T-helper 1 cell treated with Interleukin-12 subunit alpha and Interleukin-12 subunit beta and Interleukin-4 antibody, amounts not matched to agents 30 μg/mL and 1 μg/mL, for 36 hours (primary cell): ENCODE measurements around the gene PTDSS2.
A peak's percentile ranks its signal among the peaks of the same experiment; 100 is the strongest.

Experiments used
- H3K27ac Mint-ChIP-seq: one replicate; pipeline ENCODE4 v1.8.0; 2021; ENCODE audit warnings: mild to moderate bottlenecking, mixed read lengths
- H3K27me3 Mint-ChIP-seq: one replicate; pipeline ENCODE4 v1.8.0; 2021; ENCODE audit warnings: low read depth, mixed read lengths
- H3K36me3 Mint-ChIP-seq: one replicate; pipeline ENCODE4 v1.8.0; 2021; ENCODE audit warnings: low read depth, mixed read lengths
- H3K4me1 Mint-ChIP-seq: one replicate; pipeline ENCODE4 v1.8.0; 2021; ENCODE audit warnings: low read depth, mixed read lengths
- H3K4me3 Mint-ChIP-seq: one replicate; pipeline ENCODE4 v1.8.0; 2021; ENCODE audit warnings: mild to moderate bottlenecking, moderate library complexity, mixed read lengths
- H3K9me3 Mint-ChIP-seq: one replicate; pipeline ENCODE4 v1.8.0; 2021; ENCODE audit warnings: mixed read lengths

The PTDSS2 gene

DNA sequence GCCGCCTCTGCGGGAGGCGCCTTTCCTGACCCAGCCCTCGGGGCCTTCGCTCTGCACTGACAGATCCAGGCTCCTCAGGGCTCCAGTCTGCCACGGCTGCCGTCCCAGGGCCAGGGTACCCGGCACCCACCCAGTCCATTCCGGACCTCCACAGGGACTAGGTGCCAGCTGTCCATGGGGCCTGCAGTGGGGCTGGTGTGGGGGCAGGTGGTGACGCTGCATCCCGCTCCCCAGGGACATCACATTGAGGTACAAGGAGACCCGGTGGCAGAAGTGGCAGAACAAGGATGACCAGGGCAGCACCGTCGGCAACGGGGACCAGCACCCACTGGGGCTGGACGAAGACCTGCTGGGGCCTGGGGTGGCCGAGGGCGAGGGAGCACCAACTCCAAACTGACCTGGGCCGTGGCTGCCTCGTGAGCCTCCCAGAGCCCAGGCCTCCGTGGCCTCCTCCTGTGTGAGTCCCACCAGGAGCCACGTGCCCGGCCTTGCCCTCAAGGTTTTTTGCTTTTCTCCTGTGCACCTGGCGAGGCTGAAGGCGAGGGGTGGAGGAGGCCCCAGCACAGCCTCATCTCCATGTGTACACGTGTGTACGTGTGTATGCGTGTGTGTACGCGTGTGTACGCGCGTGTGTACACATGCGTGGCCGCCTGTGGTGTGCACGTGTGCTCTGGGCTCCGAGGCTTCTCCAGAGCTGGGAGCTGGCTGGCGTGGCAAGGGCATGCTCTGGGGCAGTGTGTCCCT is 40.3 kb downstream of the PTDSS2 start:
- Mint-ChIP-seq H3K4me3 (no peak overlapping the region), H3K36me3 (peaks cover 7% of the 10 kb centered on the region), H3K27me3 (no peaks in the 10 kb centered on the region), H3K9me3 (no peaks in the 10 kb centered on the region), H3K4me1 (peaks cover 3% of the 10 kb centered on the region), H3K27ac (no peak overlapping the region)

DNA sequence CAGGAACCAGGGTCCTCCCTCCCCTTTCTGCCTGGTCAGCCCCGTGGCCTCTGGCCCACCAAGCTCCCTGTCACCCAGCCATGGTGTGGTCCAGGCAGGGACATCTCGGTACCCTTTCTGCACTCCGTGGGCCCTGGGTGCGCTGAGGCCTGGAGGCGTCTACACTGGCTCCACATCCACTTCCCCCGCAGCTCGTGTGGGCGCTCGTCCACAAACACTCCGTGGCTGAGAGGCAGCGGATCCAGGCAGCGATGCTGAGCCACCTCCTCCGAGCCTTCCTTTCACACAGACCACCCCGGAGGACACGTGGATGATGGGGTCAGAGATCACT is 40.8 kb downstream of the PTDSS2 start:
- peaks cover 8% of the 10 kb centered on the region for H3K36me3 Mint-ChIP-seq
- no peaks in the 10 kb centered on the region for H3K9me3 Mint-ChIP-seq
- H3K27me3 Mint-ChIP-seq, result no peaks in the 10 kb centered on the region
- peaks cover 5% of the 10 kb centered on the region for H3K4me1 Mint-ChIP-seq
- H3K27ac Mint-ChIP-seq, result no peak overlapping the region
- no peak overlapping the region for H3K4me3 Mint-ChIP-seq

DNA sequence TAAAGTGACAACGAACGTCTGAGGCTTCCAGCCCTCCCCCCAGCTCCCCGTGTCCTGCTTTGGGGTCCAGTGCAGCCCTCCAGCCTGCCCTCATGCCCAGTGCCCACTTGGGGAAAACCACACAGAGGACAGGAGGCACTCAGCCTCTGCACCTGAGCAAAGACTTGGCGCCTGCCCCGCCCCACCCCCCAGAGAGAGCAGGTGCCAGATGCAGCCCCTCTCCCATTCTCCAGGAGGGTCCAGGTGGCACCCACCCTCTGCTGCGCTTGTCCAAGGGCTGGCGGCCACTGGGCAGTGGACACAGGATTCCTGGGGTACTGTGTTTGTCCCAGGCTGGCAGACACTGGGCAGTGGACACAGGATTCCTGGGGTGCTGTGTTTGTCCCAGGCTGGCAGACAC is 41.3 kb downstream of the PTDSS2 start:
- Mint-ChIP-seq H3K36me3 (peaks cover 10% of the 10 kb centered on the region), H3K4me1 (peaks cover 6% of the 10 kb centered on the region), H3K4me3 (no peak overlapping the region), H3K27me3 (no peaks in the 10 kb centered on the region), H3K27ac (no peak overlapping the region), H3K9me3 (no peaks in the 10 kb centered on the region)

DNA sequence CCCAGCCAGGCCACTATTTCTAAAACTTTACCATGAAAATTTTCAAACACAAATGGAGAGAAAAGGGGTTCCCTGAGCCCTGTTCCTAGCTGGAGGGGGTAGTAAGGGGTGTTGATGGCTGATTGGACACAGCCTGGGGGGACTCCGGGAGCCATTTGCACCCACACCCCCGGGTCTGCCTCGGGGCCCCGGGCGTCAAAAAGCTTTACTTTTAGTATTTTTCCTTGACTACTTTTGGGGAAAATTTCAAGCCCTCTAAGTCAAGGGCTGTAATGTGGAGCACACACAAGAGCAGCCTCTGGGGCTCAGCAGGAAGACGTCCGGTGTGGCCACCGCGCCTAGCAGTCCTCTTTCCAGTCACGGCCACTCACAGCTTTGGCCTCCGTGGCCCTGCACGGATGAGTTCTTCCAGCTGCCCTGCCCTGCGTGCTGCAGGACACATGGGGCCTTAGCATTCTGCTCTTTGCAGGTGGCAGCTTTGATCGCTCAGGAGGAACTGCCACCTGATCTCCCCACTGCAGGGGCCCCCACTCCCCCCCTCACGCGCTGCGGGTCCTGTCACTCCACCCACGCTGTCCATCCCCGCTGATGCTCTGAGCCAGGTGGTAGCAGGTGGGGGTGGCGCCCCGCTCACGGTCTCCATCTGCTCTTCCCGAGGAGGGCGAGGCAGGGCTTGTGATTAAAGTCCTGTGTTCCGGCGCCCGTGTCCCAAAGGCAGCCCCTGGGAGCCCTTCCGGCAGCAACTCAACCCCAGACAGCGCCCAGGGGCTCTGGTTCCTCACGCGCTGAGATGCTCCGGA is 42.5 kb downstream of the PTDSS2 start:
- H3K27me3 Mint-ChIP-seq, result no peaks in the 10 kb centered on the region
- no peaks in the 10 kb centered on the region for H3K9me3 Mint-ChIP-seq
- peaks cover 19% of the 10 kb centered on the region for H3K36me3 Mint-ChIP-seq
- no peak overlapping the region for H3K4me3 Mint-ChIP-seq
- no peak overlapping the region for H3K27ac Mint-ChIP-seq
- peaks cover 6% of the 10 kb centered on the region for H3K4me1 Mint-ChIP-seq

DNA sequence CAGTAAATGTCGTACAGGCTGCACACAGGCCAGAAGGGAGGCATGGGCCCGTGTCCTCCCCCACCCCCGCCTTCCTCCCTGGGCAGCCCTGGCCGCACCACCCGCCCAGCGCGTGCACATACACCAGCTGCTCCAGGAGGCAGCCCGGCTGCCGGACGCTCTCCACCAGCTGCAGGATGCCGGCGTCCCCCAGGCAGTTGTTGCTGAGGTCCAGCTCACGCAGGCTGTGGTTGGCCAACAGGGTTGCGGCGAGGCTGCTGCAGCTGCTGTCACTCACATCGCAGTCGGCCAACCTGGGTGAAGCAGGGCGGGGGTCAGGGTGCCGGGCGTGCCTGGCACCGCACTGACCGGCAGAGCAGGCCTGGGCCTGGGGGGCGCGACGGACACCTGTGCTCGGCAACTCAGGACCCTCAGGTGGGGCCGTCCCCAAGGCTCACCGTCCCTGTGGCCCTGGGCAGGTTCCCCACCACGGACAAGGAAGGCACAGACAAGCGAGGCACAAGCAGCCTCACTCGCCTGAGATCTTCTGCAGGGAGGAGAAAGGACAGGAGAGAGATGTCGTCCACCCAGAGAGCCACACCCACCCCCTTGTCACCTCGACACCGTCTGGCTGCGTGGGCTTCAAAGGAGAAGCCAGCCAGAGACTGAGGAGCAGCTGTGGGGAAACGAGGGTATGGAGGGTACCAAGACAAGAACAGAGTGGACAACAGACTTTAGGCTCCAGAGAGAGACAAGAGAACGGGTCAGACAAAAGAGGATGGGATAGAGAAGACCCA is 44.9 kb downstream of the PTDSS2 start:
- peaks cover 6% of the 10 kb centered on the region for H3K4me1 Mint-ChIP-seq
- peaks cover 24% of the 10 kb centered on the region for H3K36me3 Mint-ChIP-seq
- no peaks in the 10 kb centered on the region for H3K9me3 Mint-ChIP-seq
- H3K4me3 Mint-ChIP-seq, result no peak overlapping the region
- H3K27ac Mint-ChIP-seq, result no peak overlapping the region
- H3K27me3 Mint-ChIP-seq, result no peaks in the 10 kb centered on the region

DNA sequence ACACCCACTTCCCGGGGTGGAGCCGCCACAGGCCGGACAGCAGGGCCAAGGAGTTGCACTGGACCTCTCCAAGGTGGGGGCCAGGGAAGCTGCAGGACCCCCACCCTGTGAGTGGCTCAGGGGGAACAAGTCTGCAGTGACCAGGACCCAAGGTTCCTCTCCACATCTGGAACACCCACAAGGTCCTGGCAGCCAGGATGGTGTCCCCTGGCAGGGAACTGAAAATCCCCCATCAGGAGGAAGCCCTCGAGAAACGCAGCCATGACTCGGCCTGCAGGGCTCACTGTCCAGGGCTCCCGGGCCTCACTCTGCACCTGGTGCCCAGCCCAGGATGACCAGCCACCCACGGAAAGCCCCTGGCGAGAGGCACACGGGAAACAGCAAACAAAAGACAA is 45.5 kb downstream of the PTDSS2 start:
- Mint-ChIP-seq H3K4me1 (peaks cover 6% of the 10 kb centered on the region), H3K9me3 (no peaks in the 10 kb centered on the region), H3K27me3 (no peaks in the 10 kb centered on the region), H3K36me3 (peaks cover 24% of the 10 kb centered on the region), H3K27ac (no peak overlapping the region), H3K4me3 (no peak overlapping the region)

DNA sequence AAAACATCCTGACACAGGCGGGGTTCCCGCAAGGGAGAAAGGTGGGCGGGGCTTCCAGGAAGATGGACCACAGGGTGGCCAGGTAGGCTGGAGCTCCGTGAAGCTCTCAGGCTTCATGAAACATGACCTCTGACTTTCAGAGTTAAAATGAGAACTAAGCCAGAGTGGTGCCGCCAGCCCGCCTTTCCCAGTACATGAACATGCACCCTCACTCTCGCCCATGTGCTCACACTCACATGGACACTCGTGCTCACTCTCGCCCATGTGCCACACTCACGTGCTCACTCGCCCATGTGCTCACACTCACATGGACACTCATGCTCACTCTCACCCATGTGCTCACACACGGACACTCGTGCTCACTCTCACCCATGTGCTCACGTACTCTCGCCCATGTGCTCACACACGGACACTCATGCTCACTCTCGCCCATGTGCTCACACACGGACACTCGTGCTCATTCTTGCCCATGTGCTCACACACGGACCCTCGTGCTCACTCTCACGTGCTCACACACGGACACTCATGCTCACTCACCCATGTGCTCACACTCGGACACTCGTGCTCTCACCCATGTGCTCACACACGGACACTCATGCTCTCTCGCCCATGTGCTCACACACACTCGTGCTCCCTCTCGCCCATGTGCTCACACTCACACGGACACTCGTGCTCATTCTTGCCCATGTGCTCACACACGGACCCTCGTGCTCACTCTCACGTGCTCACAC is 46.9 kb downstream of the PTDSS2 start:
- Mint-ChIP-seq H3K27ac (no peak overlapping the region), H3K4me1 (peaks cover 6% of the 10 kb centered on the region), H3K4me3 (no peak overlapping the region), H3K9me3 (no peaks in the 10 kb centered on the region), H3K27me3 (no peaks in the 10 kb centered on the region), H3K36me3 (peaks cover 28% of the 10 kb centered on the region)

DNA sequence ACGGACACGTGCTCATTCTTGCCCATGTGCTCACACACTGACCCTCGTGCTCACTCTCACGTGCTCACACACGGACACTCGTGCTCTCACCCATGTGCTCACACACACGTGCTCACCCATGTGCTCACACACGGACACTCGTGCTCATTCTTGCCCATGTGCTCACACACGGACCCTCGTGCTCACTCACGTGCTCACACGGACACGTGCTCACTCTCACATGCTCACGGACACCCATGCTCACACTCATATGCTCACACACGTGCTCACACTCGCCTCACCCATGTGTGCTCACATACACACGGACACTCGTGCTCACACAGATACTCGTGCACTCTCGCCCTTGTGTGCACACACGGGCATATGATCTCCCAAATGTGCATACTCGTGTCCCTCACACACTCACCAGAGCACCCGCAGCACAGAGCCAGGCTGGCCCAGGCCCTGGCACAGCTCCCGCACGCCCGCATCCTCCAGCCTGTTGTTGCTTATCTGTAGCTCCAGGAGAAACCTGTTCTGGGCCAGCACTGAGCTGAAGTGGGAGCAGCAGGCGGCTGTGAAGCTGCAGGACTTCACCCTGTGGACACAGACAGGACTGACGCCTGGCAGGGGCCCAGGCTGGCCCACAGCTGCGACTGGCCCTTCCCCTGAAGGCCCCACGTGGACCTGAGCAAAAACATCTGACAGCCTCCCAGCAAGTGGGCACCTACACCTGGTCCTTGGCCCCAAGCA is 47.7 kb downstream of the PTDSS2 start:
- peaks cover 6% of the 10 kb centered on the region for H3K4me1 Mint-ChIP-seq
- no peaks in the 10 kb centered on the region for H3K9me3 Mint-ChIP-seq
- H3K27ac Mint-ChIP-seq, result no peak overlapping the region
- H3K27me3 Mint-ChIP-seq, result no peaks in the 10 kb centered on the region
- H3K4me3 Mint-ChIP-seq, result no peak overlapping the region
- H3K36me3 Mint-ChIP-seq, result peaks cover 28% of the 10 kb centered on the region

DNA sequence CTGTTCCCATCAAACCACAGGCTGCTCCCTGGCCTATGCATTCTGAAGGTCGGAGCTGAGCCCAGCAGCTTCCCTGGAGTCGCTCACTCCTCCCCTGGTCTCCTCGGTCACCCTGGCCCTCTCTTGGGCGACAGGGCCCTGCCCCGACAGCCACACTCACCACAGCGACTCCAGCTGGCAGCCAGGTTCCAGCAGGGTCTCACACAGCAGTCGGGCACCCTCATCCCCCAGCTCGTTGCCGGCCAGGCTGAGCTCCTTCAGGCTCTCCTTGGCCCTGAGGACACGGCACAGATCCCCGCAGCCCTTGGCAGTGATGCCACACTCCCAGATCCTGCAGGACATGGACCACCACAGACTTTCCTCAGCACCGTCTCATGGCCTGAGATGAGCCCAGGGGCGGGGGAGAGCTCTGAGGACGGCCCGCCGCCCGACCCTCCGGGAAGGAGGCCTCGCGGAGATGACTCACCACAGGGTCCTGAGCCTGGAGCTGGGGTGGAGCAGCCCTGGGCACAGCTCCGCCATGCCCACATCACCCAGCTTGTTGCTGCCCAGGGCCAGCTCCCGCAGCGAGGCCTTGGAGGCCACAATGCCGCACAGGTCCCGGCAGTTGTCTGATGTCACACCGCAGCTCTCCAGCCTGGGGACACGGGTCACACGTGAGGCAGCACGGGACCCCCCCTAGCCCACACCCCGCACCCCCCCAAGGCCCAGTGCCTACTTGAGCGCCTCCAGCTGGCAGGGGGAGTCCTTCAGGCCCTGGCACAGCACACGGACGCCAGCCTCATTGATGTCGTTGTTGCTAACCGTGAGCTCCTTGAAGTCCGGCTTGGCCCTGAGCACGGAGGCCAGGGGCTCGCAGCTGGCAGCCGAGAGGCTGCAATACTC is 48.5 kb downstream of the PTDSS2 start:
- no peak overlapping the region for H3K27ac Mint-ChIP-seq
- no peak overlapping the region for H3K4me3 Mint-ChIP-seq

DNA sequence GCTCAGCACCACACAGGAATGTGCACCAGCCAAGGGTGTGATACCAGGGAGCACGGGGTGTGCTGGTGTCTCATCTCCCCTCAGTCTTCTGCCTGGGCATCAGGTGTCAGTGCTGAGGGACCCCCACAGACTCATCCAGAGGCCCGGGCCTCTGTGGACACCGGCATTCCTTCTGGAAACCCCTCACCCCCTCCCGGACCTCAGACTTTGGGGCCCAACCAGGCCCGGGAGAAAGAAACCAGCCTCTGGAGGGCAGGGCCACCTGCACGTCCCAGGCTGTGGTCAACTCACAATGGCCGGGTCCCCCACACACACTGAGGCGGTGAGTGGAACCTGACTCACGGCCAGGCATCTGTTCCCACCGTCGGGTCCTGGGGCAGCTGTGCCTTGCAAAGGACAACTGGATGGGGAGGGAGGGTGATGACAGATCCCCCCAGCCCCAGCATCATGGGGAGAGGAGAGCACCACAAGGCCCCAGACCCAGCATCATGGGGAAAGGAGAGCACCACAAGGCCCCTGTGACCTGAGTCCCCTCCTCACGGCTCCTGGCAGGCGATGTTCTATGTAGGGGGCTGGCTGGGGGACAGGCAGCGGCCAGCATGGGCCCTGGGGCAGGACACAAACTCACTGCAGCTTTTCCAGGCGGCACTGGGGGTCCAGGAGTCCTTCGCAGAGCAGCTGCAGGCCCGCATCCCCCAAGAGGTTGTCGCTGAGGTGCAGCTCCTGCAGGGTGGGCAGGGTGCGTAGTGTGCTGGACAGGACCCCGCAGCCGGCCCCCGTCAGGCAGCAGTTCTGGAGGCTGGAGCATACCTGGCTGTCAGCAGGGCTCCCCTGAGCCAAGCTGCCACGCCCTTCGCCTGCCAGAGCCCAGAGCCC is 49.4 kb downstream of the PTDSS2 start:
- H3K27ac Mint-ChIP-seq, result no peak overlapping the region

More for the DNA sequence above, 48.5 kb downstream of the PTDSS2 start:
- Mint-ChIP-seq H3K9me3 (no peaks in the 10 kb centered on the region), H3K36me3 (peaks cover 28% of the 10 kb centered on the region), H3K27me3 (no peaks in the 10 kb centered on the region), H3K4me1 (peaks cover 6% of the 10 kb centered on the region)

DNA sequence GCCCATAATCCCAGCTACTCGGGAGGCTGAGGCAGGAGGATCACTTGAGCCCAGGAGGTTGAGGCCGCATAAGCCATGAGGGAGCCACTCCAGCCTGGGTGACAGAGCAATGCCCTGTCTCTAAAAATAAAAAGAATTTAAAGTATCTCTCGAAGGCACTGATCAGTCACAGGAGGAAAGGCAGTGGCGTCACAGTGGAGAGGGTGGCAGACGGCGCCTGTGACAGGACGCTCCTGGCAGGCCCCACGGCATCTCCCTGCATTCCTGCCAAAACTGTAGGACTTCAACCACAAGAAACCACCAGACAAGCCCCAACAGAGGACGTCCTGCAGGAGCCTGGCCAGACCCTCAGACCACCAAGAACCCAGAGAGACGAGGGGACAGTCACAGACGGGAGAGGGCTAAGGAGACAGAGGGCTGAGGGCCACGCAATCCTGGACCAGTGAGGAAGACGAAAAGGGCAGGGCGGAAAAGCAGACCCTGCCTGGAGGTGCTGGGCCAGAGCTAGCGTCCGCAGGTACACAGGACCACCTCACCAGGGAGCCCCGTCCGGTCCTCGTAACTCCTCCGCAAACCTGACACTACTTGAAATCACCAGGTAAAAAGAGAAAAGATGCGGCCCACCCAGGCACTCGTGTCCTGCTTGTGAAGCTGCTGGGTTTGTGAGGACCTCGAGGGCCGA is 51.1 kb downstream of the PTDSS2 start:
- Mint-ChIP-seq H3K9me3 (no peaks in the 10 kb centered on the region), H3K36me3 (peaks cover 19% of the 10 kb centered on the region), H3K4me1 (peaks cover 7% of the 10 kb centered on the region), H3K27me3 (no peaks in the 10 kb centered on the region), H3K4me3 (no peak overlapping the region), H3K27ac (peak overlapping the region; percentile 70)

More for the DNA sequence above, 49.4 kb downstream of the PTDSS2 start:
- Mint-ChIP-seq H3K9me3 (no peaks in the 10 kb centered on the region), H3K27me3 (no peaks in the 10 kb centered on the region), H3K4me1 (peaks cover 6% of the 10 kb centered on the region), H3K4me3 (no peak overlapping the region), H3K36me3 (peaks cover 26% of the 10 kb centered on the region)

DNA sequence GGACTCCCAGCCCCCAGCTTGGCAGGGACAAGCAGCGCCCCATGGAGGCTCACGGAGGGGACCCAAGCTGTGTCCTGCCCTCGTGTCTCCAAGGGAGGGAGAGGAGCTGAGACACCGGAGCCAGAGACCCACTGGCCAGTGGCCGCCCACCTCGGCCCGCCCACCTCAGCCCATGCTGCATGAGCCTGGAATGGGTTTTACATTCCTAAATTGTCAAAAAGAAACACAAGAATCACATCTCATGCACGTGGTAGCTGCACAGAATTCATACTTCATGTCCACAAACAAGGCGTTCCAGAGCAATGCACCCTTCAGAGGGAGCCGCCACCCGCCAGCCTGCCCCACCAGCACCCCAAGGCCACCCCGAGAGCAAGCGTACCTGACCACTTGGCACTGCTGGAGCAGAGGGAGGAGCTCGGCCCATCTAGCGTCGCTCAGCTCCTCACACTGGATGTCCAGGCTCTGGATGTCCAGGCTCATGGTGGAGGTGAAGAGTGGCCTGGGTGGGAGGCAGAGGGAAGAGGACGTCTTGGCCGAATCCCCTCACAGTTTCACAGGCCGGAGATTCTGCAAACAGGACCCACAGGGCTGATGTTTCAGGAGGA is 51.7 kb downstream of the PTDSS2 start:
- Mint-ChIP-seq H3K4me1 (peaks cover 8% of the 10 kb centered on the region), H3K36me3 (peaks cover 19% of the 10 kb centered on the region), H3K4me3 (no peak overlapping the region), H3K27me3 (no peaks in the 10 kb centered on the region), H3K27ac (no peak overlapping the region), H3K9me3 (no peaks in the 10 kb centered on the region)
